ENCODE measurements around the gene THRB. TPM values are rescaled to one million over a fixed set of nuclear protein-coding genes. Genes with fewer than 3 reads are reported as not detected.
A peak's percentile ranks its signal among the peaks of the same experiment; 100 is the strongest.

The THRB gene
- total and polyA plus RNA-seq, 9 of the 15 experiments (the other 6 are each of a cell fraction or from before 2014, with no cell fraction given), result 1.7 to 14.9 (median 6.9) TPM

GRCh38 chr3:24264748-24265158 lies 229.9 kb downstream of the THRB start (continued):
- TF ChIP-seq MYC (IDR thresholded peaks at IDR 0.05; ENCODE audit: low read depth, low read length) (no peak), MYC (CRISPR knock-in tag; IDR thresholded peaks at IDR 0.05; ENCODE audit: borderline replicate concordance, low read depth) (no peak), MECOM (CRISPR knock-in tag; IDR thresholded peaks at IDR 0.05) (no peak), RBM34 (IDR thresholded peaks at IDR 0.05; ENCODE audit: borderline replicate concordance, insufficient read depth, low read length) (no peak), CHD4 (IDR thresholded peaks at IDR 0.05; ENCODE audit: insufficient read depth, insufficient replicate concordance, low read depth, low read length, poor library complexity, severe bottlenecking) (no peak), HDGF (IDR thresholded peaks at IDR 0.05) (no peak), TBP (optimal IDR thresholded peaks at IDR 0.05; ENCODE audit: low read depth, low read length) (no peak), ZSCAN32 (CRISPR knock-in tag; IDR thresholded peaks at IDR 0.05) (no peak), ZNF124 (CRISPR knock-in tag; IDR thresholded peaks at IDR 0.05) (no peak), U2AF2 (optimal IDR thresholded peaks at IDR 0.05; ENCODE audit: low read depth, low read length) (no peak), ZNF316 (IDR thresholded peaks at IDR 0.05) (peak; percentile 18; the same call in 1 of the 2 replicates), ZNF23 (CRISPR knock-in tag; IDR thresholded peaks at IDR 0.05) (no peak), CBFA2T2 (conservative IDR thresholded peaks at IDR 0.05) (no peak), RBFOX2 (IDR thresholded peaks at IDR 0.05; ENCODE audit: low read depth, low read length) (no peak), RAD51 (IDR thresholded peaks at IDR 0.05; ENCODE audit: borderline replicate concordance, low read depth) (no peak), ETS1 (conservative IDR thresholded peaks at IDR 0.05; ENCODE audit: control insufficient read depth, low read depth, low read length) (no peak), HDAC6 (IDR thresholded peaks at IDR 0.05; ENCODE audit: low read depth, low read length) (no peak), XRCC5 (IDR thresholded peaks at IDR 0.05; ENCODE audit: low read depth, low read length) (no peak), TCFL5 (CRISPR knock-in tag; conservative IDR thresholded peaks at IDR 0.05) (no peak), POLR2AphosphoS5 (IDR thresholded peaks at IDR 0.05; ENCODE audit: control insufficient read depth, insufficient read depth, low read depth, low read length) (no peak), ZBTB33 (CRISPR knock-in tag; IDR thresholded peaks at IDR 0.05) (0 out of 2 replicates have a peak, but pooled peaks have one; percentile 21), ZSCAN29 (IDR thresholded peaks at IDR 0.05) (no peak), ZNF384 (IDR thresholded peaks at IDR 0.05; ENCODE audit: low read depth, low read length) (peak; percentile 96), PRPF4 (IDR thresholded peaks at IDR 0.05; ENCODE audit: insufficient read depth, low read depth, low read length, poor library complexity, severe bottlenecking) (no peak), BRD9 (IDR thresholded peaks at IDR 0.05; ENCODE audit: low read depth, partially characterized antibody) (peak; percentile 66), SMARCA5 (IDR thresholded peaks at IDR 0.05) (0 out of 2 replicates have a peak, but pooled peaks have one; percentile 28), CBX3 (IDR thresholded peaks at IDR 0.05; ENCODE audit: borderline replicate concordance in 1 of 2, low read length in 2 of 2) (peak in 1 of 2 experiments; percentile 65; a peak in 1 of 3 replicates), ZBTB17 (CRISPR knock-in tag; IDR thresholded peaks at IDR 0.05) (no peak), ZNF431 (CRISPR knock-in tag; IDR thresholded peaks at IDR 0.05) (no peak), SAFB (IDR thresholded peaks at IDR 0.05; ENCODE audit: borderline replicate concordance, low read depth, low read length) (no peak), CTBP1 (IDR thresholded peaks at IDR 0.05; ENCODE audit: borderline replicate concordance) (no peak)

All from K562 (cell line).